Measurements from ENCODE around the gene SLC24A4.

DNA sequence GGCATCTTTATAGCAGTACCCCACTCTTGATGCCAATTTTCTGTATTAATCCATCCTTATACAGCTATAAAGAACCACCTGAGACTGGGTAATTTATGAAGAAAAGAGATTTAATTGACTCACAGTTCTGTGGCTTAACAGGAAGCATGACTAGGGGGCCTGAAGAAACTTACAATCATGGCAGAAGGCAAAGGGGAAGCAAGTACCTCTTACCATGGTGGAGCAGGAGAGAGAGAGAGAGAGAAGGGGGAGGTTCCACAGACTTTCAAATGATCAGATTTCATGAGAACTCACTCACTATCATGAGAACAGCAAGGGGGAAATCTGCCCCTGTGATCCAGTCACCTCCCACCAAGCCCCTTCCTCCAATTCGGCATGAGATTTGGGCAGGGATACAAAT is 84.4 kb downstream of the SLC24A4 start:
- TF ChIP-seq EZH2 (IDR thresholded peaks at IDR 0.05; ENCODE audit: borderline replicate concordance, insufficient read depth, low read length, poor library complexity, severe bottlenecking) (no peak), RAD21 (conservative IDR thresholded peaks at IDR 0.05) (no peak), EP300 (conservative IDR thresholded peaks at IDR 0.05; ENCODE audit: poor library complexity, severe bottlenecking) (no peak)
- TF ChIP-seq, protein P1, sequence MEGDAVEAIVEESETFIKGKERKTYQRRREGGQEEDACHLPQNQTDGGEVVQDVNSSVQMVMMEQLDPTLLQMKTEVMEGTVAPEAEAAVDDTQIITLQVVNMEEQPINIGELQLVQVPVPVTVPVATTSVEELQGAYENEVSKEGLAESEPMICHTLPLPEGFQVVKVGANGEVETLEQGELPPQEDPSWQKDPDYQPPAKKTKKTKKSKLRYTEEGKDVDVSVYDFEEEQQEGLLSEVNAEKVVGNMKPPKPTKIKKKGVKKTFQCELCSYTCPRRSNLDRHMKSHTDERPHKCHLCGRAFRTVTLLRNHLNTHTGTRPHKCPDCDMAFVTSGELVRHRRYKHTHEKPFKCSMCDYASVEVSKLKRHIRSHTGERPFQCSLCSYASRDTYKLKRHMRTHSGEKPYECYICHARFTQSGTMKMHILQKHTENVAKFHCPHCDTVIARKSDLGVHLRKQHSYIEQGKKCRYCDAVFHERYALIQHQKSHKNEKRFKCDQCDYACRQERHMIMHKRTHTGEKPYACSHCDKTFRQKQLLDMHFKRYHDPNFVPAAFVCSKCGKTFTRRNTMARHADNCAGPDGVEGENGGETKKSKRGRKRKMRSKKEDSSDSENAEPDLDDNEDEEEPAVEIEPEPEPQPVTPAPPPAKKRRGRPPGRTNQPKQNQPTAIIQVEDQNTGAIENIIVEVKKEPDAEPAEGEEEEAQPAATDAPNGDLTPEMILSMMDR (IDR thresholded peaks at IDR 0.05; ENCODE audit: poor library complexity, severe bottlenecking) = no peak

Data from neural cell (in vitro differentiated cells).